GM19035 (cell line): Measurements from ENCODE around the gene CUX1.
"Not testable (repeated sequence)": the region's sequence is repeated elsewhere in the genome, so short reads cannot be mapped to it uniquely, and the experiment has no call there.

ENCODE experiments used
- ATAC-seq: cut with Tn5 transposase; IDR thresholded peaks from one replicate; pipeline ENCODE4 v1.9.1; 2021; ENCODE audit not compliant: unreplicated experiment

Gene CUX1

GRCh38 chr7:101792682-101793071, 24.7 kb upstream of the CUX1 start:
- not testable (repeated sequence) for ATAC-seq

DNA sequence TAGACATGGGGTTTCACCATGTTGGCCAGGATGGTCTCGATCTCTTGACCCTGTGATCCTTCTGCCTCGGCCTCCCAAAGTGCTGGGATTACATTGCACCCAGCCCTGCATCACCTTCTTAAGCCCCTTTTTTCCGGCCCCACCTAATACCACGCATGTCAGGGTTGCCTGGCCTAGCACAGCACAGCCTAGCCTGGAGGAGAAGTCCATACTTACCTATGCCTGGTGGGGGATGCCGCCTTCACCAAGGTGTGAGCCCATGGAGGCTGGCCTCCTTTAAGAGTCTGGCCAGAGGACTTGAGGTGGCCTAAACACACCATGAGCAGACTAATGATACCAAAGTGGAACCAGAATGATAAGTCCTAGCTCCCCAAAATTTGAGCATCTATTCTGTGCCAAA, 22.0 kb upstream of the CUX1 start:
- no peak for ATAC-seq

GRCh38 chr7:101798173-101798572, 19.3 kb upstream of the CUX1 start:
- not testable (repeated sequence) for ATAC-seq

DNA sequence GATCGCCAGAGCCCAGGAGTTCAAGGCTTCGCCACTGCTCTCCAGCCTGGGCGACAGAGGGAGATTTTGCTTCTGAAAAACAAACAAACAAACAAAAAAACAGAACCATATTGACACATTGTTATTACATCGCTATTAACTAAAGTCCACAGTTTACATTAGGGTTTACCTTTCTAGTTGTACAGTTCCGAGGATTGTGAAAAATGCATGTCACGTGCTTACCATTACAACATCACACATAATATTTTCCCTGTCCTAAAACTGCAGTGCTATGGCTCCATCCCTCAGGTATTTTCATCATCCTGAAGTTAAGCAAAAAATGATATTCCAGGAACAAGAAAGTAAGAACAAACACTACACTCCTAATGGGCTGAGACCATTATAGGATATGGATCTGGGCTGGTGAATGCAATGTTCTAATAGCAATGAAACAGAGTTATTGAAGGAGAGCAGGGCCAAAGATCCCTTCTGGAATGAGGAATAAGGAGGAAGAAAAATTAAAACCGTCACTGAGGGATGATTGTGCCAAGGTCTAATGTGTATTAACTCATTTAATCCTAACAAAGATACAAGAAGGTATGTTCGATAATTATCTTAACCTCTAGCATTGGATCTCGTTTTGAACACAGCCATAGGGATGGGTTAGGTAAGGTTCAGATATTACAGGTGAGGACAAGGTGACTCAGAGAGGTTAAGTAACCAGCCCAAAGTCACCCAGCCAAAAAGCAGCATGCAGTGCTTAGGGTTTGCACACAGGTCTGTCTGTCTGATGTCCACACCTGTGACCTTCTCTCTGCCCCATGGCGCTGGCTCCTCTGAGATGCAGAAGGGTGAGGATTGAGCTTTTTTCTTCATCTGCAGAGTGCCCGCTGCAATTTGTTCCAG, 14.0 kb upstream of the CUX1 start:
- ATAC-seq, result no peak

DNA sequence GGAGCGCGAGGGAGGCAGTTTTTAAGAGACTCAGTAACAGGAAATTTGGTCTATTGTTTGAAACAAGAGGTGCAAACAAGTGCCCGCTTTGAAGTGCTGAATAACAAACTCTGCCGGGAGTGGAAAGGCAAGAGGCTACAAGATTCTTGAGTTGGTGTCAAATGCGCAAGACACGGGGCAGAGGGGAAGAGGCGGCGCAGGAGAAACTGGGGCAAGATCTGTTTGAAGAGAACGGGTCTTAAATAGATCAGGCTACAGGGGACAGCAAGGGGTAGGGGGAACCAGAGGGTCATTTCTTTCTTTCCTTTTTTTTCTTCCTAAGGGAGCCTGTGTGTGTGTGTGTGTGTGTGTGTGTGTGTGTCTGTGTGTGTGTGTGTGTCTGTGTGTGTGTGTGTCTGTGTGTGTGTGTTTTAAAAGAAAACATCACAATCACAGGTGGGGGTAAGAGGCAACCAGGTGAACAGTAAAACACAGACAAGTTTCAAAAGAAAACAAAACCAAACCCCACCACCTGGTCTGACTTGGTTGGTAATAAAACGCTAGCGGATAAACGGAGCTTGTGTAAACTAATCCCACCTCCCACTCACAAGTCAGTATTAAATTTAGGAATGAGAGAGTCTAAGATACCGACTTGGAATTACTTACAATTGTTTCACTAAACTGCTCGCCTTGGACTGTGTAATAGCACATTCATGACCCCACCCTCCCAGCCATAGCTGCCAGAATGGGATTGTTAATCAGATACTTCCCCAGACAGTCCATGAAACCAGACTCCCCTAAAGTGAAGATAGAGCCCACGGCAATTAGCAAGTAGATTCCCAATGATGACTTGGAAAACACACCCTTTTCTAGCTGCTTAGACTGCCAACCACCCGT, 13.1 kb upstream of the CUX1 start:
- ATAC-seq, result no peak

GRCh38 chr7:101804967-101805366, 12.5 kb upstream of the CUX1 start:
- ATAC-seq, result no peak

- no peak for ATAC-seq
Measured at GRCh38 chr7:101812595-101812994, 4.8 kb upstream of the CUX1 start.

DNA sequence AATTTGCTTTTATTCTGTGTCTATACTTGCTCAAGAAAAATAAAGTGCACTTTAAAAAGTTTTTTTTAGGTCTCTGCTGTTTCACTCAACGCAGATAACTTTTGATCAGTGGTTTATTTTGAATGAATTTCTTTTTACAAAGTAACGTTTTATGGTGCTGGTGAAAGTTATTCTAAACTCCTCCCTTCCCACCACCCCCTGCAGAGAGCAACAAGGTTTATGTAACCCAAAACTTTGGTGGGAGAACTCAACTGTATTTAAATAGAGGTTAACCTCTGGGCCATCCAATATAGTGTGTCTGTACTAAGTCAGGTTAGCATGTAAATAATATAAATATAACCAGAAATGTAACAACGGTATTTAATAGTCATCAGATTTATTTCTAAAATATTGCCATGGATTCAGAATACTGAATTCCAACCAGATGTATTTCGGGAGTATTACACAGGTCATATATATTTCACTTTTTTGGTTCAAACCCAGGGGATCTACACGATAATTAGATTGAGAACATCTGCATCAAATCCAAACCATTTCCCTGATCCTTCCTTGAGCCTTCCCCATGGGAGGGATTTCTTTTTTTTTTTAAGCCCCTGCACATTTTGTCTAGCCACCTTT, 3.9 kb upstream of the CUX1 start:
- no peak for ATAC-seq

- ATAC-seq, result no peak
Measured at GRCh38 chr7:101814081-101814990, 3.1 kb upstream of the CUX1 start.

DNA sequence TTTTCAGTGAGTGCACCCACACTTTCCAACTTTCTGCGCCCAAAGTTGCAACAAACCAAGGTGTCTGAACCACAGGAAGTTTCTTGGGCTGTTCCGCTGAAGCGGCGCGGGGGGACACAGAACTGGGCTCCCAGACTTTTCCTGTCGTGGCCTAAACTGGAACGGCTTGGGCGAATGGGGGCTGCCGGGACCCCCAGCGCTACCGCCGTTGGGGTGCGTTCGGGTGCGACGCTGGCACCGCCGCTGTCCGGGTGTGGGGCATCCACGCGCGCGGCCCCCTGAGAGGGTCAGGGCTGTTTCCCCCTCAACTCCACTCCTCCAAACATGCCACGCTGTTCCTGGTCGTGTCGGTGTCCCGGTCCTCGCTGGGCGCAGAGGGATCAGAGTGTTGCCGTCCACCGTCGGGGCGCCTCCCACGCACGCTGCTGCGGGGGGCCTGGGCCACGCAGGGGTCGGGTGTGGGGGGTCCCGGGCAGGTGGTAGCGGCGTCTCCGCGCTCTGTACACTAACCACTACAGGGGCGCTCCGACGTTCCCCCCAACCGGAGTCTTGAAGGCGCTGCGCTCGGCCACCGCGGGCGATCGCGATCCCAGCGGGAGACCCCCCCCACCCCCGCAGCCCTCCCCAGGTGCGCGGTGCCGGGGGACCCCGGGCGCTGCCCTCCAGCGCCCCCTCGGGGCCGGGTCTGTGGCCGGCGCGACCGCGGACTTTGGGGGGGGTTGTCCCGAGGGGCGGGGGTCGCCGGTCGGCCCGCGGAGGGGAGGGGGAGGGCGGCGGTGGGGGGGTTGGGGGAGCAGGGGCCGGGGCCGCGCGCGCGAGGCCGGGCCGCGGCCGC, 2.2 kb upstream of the CUX1 start:
- ATAC-seq, result peak; percentile 43

DNA sequence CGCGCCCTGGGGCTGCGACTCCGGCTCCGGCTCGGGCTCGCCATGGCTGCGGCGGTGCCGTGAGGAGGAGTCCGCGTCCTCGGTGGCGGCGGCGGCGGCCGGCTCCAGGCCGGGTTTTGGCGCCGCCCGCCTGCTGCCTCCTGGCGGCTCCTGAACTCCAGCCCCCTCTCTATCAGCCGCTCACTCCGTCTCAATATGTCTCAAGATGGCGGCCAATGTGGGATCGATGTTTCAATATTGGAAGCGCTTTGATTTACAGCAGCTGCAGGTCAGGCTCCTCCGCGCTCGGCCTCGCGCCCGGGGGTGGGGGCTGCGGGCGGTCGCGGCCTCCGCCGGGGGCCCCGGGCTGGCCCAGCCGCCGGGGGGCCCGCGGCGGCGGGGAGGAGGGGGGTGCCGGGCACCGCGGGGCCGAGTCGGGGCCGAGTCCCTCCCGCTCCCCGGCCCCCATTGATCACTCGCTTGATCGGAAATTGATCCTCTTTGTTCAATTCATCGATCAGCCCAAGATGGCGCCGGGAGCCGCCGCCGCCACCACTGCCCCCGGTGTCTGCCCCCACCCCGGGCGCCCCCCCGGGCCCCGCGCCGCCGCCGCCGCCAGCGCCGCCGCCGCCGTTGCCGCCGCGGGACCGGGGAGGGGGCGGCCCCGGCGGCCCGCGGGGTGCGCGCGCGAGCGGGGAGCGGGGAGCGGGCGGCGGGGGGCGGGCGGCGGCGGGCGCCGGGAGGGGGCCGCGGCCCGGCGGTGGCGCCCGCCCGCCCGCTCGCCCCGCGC, 1.4 kb upstream of the CUX1 start:
- peak; percentile 65 for ATAC-seq

GRCh38 chr7:101816595-101817470, 593 bp upstream of the CUX1 start:
- peak; percentile 16 for ATAC-seq

- no peak for ATAC-seq
Measured at GRCh38 chr7:101818287-101819071, 1.1 kb downstream of the CUX1 start.

DNA sequence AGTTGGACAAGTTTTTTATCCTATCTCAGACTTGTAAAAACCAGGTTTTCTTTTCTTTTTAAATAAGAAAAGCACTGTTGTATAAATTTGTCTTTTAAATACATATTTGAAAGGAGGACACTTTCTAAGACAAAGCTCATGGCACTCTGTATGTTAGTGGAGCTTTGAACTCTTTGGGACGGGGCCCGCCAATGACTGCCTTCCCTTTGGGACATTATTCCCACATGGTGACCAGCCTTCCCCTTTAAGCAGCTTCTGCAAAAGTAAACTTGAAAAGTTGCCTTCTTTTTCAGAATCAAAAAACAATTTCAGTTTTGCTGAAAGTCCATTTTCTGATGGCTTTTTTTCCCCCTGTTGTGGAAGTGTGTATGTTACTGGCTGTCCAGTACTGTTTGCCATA, 1.8 kb downstream of the CUX1 start:
- no peak for ATAC-seq

GRCh38 chr7:101819913-101820522, 2.6 kb downstream of the CUX1 start:
- ATAC-seq, result no peak

DNA sequence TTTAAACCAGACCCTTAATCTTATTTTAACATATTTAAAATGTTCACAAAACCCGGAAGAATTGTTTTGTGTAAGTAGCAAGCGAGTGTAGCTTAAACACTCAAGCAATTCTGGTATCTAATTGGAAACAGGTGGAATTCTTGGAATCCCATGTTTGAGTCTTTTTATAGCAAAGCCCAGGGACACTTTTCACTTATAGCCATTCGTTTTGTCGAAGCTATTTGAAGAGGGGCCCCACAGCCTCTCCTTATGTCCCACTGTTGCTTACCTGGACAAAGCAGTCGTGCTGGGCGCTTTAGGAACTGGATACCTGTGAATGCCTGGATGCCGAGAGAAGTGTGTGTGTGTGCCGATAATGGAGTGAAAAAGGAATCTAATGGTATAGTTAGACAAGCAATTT, 3.3 kb downstream of the CUX1 start:
- ATAC-seq, result no peak

- not testable (repeated sequence) for ATAC-seq
Measured at GRCh38 chr7:101822632-101823031, 5.2 kb downstream of the CUX1 start.
